GM19099 (cell line): Measurements from ENCODE around the gene UBN2.

Source experiments
- POLR2A ChIP-seq: IDR thresholded peaks from 3 replicates; pipeline ENCODE4 v1.6.1; 2011; ENCODE audit warnings: low read depth; ENCODE audit not compliant: insufficient read length; ENCODE audit errors: extremely low read depth

UBN2 gene

DNA sequence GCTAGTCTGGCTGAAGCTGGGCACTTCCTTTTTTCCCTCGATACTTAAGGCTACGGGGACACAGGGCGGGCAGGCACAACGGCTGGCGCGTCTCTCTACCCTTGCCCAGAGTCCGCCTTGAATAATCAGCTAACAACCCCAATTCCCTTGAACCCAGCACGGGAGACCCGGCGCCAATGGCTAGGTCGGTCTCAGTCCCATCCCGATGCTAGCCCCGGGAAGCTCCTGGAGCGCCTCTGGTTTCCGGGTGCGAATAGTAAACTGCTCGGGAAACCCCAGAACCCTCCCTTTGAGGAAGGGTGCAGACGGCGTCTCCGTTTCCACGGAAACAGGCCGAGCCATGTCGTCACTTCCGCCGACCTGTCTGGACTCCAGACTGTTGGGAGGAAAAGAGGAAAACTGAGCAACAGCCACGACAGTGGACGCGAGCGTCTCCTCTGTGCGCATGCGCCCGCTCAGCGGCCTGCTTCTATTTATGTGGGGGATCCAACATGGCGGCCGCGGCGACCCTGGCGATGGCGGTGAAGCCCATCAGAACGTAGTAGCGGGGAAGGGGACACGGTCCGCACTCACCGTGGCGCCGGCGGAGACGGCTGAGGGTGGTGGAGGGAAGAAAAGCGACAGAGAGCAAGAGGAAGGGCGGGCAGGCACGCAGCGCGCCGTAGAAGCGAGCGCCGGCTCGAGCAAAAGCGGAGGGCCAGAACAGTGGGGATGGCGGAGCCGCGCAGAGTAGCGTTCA lies at the start of gene UBN2:
TSS of gene UBN2 (plus strand) at position 464 of the 739 bp plus-strand sequence. CDS start at position 712, 248 bp downstream.
- peak; percentile 84 for TF ChIP-seq POLR2A

DNA sequence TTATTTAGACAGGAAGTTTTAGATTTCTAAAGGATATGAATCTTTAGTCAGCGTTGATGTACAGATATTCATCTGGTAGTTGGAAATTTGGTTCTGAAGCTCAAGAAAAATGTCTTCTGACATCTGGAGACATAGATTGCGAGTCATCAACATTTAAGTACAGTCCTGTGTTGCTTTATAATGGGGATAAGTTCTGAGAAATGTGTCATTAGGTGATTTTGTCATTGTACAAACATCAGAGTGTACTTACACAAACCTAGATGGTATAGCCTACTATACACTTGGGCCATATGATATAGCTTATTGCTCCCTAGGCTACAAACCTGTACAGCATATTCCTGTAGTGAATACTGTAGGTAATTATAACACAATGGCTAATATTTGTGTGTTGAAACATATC lies 49.6 kb upstream of the UBN2 start:
- TF ChIP-seq POLR2A: no peak

DNA sequence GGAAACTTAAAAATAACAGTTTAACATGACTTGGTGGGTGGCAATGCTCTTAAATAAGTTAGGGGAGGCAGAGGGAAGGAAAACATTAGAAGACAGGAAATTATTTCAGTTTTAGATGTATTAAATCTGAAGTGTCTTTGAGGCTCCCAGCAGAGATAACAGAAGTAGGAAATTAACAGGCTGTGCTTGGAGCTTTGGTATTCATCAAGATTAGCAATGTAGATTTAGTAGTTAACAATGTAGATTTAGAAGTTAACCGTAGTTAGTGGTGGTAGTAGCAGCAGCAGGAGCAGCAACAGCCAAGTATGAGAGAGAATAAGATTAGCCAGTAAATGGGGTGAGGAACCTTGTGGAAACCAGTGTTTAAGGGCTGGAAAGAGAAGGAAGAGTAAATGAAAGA lies 48.7 kb upstream of the UBN2 start:
- no peak for TF ChIP-seq POLR2A

DNA sequence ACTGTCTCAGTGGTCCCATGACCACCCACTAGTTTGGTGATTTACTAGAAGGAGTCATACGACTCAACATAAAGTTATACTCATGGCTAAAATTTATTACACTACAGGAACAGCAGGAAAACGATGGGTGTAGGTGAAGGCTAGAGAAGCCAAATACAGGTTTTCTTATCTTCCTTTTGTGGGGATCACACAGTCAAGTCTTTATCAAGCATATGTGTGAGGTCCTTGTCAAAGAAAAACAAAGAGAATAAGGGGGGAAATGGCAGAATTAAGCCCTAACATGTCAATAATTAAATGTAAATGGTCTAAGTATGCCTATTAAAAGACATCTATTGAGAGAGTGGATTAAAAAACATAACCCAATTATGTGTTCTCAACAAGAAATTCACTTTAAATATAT lies 47.8 kb upstream of the UBN2 start:
- no peak for TF ChIP-seq POLR2A

- TF ChIP-seq POLR2A: no peak
These were observed 47.1 kb upstream of the UBN2 start for GRCh38 chr7:139183878-139184338.

GRCh38 chr7:139186146-139186545 lies 44.9 kb upstream of the UBN2 start:
- TF ChIP-seq POLR2A: no peak

GRCh38 chr7:139189357-139189756 lies 41.7 kb upstream of the UBN2 start:
- no peak for TF ChIP-seq POLR2A

GRCh38 chr7:139192014-139192706 lies 38.9 kb upstream of the UBN2 start:
- no peak for TF ChIP-seq POLR2A

DNA sequence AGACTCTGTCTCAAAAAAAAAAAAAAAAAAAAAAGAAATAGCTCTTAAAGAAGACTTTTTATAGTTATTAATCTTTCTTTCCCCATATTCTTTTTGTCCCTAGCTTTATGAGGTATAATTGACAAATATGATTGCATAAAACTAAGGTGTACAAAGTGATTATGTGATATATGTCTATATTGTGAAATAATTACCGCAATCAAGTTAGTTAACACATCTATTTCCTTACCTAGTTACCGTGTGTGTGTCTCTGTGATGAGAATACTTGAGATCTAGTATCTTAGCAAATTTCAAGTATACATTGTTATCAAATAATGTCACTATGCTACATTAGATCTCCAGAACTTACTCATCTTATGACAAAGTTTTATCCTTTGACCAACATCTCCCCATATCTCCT lies 30.7 kb upstream of the UBN2 start:
- TF ChIP-seq POLR2A: no peak

DNA sequence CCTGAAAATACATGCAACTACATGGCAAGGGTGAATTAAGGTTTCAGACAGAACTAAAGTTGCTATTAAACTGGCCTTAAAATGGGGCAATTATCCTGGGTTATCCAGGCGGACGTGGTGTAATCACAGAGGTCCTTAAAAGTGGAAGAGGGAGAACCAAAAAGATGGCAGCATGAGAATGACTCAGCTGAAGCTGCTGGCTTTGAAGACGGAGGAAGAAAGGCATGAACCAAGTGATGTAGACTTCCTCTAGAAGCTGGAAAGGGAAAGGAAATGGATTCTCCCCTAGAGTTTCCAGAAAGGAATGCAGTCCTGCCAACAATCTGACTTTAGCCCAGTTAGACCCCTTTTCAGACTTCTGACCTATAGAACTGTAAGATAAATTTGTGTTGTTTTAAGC lies 27.0 kb upstream of the UBN2 start:
- TF ChIP-seq POLR2A: no peak

- no peak for TF ChIP-seq POLR2A
These were observed 25.2 kb upstream of the UBN2 start for GRCh38 chr7:139205843-139206242.

GRCh38 chr7:139212133-139212532 lies 18.9 kb upstream of the UBN2 start:
- no peak for TF ChIP-seq POLR2A

- no peak for TF ChIP-seq POLR2A
These were observed 12.9 kb upstream of the UBN2 start for GRCh38 chr7:139218173-139218572.

GRCh38 chr7:139224219-139224618 lies 6.8 kb upstream of the UBN2 start:
- no peak for TF ChIP-seq POLR2A

DNA sequence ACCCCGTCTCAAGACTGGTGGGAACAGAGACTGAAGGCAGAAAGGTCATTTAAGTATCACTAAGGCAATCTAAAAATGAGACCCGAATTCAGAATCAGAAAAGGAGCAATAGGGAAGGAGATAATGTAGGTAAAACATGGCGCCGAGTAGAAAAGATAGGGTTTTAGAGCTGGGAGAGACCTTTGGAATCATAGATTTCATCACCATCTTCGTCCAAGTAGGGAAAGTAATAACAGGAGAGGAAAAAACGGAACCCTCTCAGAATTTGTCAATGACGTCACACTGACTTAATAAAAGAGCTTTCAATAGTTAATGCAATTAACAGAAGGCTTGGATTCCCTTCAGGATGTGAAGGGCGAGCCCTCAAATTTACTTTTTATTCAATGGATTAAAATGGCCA lies 1.0 kb upstream of the UBN2 start:
- no peak for TF ChIP-seq POLR2A

DNA sequence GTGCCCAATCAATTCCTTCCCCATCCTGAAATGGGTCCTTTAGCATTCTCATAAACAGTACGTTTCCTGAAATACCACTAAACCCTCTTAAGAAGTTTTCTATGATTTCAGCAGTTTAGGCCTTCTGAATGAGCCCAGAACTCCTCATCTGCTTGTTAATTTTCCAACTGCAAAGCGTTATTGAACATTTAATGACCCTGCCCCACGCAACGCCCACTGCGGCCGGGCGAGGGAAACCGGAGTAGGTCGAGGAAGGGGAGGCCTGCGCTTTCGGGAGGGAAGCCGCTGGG lies 608 bp upstream of the UBN2 start:
- TF ChIP-seq POLR2A: no peak
